NCI-H526 treated with DMSO at 0.1 percent for 48 hours (cell line): ENCODE measurements around the gene SORCS2.

Source experiments
- DNase-seq: peaks from one replicate; lab custom pipeline; 2025; lab: John Stamatoyannopoulos, UW

The SORCS2 gene

DNA sequence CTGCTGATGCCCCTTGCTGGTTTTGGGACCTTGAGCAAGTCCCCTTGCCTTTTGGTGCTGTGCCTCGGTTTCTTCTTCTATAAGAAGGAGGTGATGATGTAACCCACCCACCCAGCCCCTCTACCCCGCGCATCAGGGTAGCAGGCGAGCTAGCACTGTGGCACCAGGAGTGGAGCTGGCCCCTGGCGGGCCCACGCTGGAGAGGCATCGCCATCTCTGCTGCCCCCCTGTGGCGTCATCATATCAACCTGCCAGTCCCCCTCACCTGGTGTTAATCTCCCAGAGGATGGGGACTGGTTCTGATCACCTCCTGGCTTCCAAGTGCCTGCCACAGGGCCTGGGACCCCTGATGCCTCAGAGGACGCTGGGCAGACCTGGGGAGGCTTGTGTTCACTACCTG lies 6.3 kb upstream of the SORCS2 start:
- DNase-seq, result no peak

DNA sequence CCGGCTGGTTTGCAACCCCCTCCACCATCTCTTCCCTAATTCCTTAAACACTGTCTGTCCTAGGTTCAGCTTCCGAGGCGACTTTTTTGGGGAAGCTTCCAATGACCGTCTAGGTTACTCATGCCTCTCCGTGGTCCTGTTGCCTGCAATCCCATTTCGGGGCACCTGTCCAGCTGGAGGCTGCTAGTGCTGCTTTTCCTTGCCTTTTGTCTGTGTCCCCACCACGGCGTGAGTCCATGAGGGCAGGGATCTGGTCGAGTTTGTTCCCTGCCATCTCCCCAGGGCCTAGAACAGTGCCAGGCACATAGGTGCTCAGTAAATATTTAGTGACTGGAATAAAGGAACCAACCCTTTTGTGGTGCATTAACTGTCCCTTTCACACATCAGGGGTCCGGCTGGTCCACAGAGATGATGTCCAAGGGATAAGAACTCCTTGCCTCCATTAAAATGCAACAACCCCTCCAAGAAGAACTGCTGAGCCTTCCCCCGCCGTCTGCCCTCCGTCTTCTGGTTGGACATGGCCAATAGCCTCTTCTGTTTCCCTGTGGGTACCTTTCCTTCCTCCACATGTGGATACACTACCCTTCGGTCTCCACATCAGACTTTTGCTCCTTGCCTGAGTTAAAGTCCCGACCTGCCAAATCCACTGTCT lies 5.7 kb upstream of the SORCS2 start:
- DNase-seq, result no peak

- no peak for DNase-seq
Measured at GRCh38 chr4:7187168-7187535, 5.2 kb upstream of the SORCS2 start.

- no peak for DNase-seq
Measured at GRCh38 chr4:7187691-7188090, 4.6 kb upstream of the SORCS2 start.

GRCh38 chr4:7189066-7189465 lies 3.3 kb upstream of the SORCS2 start:
- no peak for DNase-seq

DNA sequence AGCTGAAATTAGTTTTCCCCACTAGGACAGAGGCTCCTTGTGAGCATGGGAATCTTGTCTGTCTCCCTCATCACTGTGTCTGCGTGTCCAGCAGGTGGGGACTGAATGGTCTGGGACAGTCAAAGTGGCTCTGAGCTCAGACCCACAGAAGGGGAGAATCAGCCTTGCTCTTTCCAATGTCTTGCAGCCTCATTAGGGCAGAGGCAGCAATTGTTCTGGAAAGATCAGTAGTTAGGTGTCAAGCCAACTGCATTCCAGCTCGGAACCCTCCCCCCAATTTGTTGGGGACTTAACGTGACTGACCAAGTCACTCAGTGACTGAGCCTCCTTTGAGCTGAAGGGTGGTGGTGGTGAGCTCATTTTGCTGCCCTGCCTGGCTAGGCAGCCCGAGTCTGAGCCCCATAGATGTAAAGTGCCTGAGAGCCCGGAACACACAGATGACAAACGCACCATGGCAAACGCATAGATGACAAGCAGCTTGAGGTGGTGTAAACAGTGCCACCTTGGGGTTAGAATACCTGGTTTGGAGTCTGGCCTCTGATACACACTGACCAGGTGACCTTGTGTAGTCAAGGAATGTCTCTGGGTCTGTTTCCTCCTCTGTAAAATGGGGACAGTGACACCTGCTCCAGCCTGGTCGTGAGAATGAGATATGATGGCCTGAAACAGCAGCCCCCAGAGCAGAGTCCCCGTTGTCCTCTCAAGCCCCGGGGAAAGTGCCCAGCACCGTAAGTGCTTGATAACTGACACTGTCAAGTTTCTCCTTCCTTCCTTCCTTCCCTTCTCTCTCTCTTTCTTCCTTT lies 2.7 kb upstream of the SORCS2 start:
- no peak for DNase-seq

- DNase-seq, result no peak
Measured at GRCh38 chr4:7190278-7190594, 2.1 kb upstream of the SORCS2 start.

- DNase-seq, result no peak
Measured at GRCh38 chr4:7190691-7191545, 1.4 kb upstream of the SORCS2 start.

DNA sequence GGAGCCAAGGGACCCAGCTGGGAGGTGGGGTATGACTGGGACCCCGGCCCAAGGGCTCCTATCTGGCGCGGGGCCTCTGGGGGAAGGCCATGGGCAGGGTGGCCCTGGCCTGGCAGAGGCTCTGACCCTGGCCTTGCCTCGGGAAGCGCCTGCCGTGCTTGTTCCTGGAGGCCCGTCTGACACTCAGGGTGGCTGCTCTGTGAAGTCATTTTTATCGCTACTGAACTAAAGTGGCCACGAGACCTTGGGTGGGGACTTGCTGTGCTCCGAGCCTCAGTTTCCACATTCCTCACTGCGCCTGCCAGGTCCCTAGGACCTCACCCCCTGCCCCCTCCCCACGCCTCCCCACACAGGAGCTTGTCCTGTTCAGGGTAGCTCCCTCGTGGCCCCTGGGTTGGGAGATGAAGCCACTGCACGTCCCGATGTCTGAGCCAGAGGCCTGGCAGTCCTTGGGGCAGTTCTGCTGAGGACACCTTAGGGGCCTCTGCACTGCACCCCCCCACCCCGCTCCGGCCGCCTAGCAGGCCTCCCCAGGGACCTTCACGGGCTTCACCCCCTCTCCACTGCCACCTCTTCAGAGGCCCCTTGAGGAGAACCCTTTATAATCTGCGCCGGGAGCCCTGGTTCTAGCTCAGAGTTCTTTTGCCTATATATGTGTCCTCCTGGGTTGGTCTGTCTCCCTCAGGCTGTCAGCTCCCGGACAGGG lies 639 bp upstream of the SORCS2 start:
- DNase-seq, result no peak

DNA sequence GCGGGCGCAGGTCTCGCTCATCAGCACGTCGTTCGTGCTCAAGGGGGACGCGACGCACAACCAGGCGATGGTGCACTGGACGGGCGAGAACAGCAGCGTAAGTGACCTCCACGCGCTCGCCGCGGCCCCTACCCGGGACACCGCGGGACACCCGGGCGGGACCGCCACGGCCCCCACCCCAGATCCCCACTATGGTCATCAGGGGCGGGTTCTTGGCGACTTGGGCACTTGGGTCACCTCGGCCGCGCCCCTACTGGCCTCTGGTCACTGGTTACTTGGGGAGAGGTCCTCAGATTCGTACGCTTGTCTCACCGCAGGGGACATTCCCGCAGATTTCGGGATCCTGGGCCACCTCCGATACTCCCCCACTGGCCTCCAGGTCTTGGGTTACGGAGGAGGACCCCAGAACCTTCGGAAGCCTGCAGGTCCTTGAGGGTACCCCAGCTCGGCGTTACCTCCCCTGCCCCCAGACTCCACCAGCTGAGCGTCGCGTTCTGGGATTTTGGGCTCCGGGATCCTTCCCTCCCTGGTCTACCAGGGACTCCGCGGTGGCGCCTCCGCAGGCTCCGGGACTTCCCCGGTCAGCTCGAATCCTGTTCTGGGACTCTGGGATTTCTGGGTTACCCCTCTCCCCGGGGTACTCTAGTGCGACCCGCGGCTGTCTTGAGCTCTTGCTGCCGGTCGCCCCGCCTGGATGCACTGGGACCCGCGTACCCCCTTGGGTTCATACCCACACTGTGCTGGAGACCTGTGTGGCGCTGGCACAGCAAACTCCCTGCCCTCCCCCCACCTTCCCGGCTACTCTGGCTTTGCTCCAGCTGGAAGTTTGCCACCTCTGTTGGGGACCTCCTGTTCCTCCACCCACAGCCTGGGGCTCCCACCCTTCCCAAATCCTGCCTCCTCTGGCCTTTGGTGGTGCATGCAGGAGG lies 956 bp downstream of the SORCS2 start:
- no peak for DNase-seq

DNA sequence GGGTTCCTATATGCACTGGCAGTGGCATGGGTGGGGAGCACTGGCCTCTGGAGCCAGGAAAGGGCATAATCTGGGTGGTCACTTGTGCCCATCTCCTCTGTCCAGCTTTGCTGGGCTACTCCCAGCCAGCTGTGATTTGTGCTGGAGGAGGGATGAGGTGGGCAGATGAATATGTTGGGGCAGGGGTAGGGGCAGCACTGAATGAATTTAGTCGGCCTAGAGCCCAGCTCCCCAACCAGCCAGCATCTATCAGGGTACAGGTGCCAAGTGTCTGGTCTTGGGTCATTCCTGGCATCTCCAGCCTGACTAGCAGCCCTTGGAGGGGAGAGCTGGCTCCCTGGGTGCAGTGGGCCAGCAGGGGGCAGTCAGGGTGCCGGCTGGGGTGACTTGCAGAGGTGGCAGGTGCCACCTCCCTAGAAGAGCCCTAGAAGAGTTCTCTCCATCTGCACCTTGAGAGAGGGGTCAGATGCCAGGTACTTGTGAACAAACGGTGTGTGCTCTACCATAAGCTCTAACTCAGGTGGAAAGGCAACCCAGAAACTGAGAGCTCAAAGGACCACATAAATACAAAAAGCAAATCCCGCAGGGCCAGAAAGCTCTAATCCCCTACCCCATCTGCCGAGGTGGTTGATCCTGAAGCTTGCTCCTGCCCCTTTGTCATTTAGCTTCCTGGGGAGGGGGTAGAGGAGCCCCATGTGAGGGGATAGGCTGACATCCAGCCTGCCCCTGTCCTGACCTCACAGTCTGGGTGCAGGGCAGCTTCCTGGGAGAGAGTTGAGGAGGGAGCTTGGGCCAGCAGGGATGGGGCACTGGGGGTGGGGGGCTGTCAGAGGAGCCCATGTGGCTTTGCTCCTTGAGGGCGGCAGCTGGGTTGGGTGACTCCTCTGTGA lies 2.2 kb downstream of the SORCS2 start:
- no peak for DNase-seq

DNA sequence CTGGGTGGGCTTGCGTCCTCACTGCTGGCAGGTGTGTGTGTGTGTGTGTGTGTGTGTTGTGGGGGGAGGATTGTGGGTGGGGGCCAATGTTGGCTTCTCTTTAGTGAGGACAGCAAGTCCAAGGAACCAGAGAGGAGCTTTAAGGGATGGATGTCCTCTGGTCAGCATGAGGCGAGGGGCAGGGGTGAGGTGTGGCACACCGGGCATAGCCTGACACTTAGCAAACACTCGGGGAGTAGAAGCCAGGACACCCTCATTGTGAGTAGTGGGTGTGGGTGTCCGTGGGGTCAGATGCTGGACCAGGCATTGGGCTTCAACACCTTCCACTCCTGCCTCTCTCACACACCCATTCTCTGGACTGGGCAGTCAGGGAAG lies 2.8 kb downstream of the SORCS2 start:
- no peak for DNase-seq

GRCh38 chr4:7195546-7196287 lies 3.4 kb downstream of the SORCS2 start:
- DNase-seq, result no peak

DNA sequence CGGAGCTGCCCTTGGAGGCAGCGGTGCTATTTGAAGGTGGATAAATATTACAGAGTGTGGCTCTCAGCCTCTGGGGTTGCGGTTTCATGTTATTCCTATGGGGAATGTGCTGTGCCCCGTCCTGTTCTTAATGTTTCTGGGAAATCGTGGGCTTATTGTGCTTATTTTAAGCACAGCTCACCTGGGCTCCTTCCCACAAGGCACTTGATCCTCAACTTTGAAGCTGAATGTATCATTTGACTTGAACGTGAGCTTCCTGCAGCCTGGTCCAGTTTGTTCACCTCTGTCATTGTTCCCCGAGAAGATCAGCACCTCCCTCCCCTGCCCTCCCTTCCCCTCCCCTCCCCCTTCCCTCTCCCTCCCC lies 3.9 kb downstream of the SORCS2 start:
- DNase-seq, result no peak

DNA sequence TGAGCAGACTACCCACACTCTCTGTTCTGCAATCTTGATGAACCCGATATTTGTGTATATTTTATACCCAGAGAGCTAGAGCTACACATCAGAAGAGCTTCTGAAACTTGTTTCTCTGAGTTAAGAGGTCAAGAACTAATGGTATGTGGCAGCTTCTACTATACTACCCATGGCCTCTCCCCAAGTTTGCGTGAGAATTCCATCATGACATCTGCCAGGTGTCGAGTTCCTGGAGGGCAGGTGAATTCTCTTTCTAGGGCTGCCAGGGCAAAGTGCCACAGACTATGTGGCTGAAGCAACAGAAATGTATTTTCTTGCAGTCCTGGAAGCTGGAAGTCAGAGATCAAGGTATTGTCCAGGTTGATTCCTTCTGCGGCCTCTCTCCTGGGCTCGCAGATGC lies 4.4 kb downstream of the SORCS2 start:
- no peak for DNase-seq

DNA sequence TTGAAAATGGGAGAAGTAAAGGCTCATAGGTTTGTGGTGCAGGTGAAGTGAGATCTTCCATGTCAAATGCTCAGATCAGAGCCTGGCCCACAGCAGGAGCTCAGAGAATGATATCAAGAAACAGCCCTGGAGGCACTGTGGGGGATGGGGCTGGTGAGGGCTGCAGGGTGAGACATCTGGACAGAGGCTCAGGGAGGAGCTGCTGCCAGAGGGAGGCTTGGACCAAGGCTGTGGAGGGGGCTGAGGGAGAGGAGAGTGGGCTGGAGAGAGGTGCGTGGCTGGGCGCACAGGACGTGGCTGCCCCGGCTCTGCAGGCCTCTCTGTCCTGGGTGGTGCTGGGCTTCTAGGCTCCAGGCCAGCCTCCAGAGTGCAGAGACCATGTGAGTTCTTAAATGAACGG lies 5.6 kb downstream of the SORCS2 start:
- no peak for DNase-seq

DNA sequence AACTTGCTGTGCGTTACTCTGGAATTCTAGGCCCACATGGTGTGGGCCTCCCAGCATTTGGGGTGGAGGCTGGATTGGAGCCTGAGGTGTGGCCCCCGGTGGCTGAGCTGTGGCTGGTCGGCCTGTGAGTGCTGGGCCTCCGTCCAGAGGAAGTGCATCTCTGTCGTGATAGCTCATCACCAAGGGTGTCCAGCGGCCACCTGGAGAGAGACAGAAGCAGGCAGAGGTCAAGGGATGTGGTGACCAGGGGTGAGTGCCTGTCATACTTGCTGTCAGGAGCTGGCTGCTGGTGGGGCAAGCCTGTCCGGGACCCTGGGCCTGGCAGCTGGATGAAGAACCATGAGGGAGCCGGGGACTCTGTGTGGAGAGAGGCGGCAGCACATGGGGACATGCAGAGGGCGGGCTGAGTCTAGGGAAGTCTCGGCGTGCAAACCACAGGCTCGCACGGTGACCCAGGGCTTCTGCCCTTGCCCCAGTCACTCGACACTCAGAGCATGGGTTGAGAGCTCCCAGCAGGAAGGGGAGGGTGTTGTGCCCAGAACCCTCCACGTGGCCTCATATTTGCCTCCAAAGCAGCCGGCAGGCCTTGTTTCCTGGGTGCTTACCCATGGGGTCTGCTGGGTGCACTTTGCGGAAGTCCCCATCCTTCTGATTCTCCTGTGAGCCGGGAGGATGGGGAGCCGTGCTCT lies 6.2 kb downstream of the SORCS2 start:
- DNase-seq, result no peak

GRCh38 chr4:7199129-7199725 lies 6.9 kb downstream of the SORCS2 start:
- no peak for DNase-seq
